KOPT-K1 (cell line): Measurements from ENCODE around the gene RABGGTA.

Experiments
- H3K27ac ChIP-seq: fragments of 200-600 bp; sonication (generic); 2 replicates; pipeline ENCODE4 v1.5.1; 2016; ENCODE audit warnings: antibody characterized with exemption, mild to moderate bottlenecking, low read depth, low read length; ENCODE audit not compliant: poor library complexity, severe bottlenecking
- H3K36me3 ChIP-seq: fragments of 200-600 bp; sonication (generic); 2 replicates; pipeline ENCODE4 v1.5.1; 2017; ENCODE audit warnings: antibody characterized with exemption, mild to moderate bottlenecking, low read length, moderate library complexity; ENCODE audit not compliant: insufficient read depth
- H3K9me3 ChIP-seq: fragments of 200-600 bp; sonication (generic); 2 replicates; pipeline ENCODE4 v1.5.1; 2017; ENCODE audit warnings: antibody characterized with exemption, low read length, mild to moderate bottlenecking; ENCODE audit not compliant: insufficient read depth, poor library complexity, severe bottlenecking

Gene RABGGTA

GRCh38 chr14:24274101-24274543, 2.7 kb upstream of the RABGGTA start:
- Histone ChIP-seq H3K36me3 (no peaks in the 10 kb centered on the region), H3K27ac (no peak overlapping the region), H3K9me3 (no peaks in the 10 kb centered on the region)

GRCh38 chr14:24273422-24273998, 2.1 kb upstream of the RABGGTA start:
- Histone ChIP-seq H3K27ac (no peak overlapping the region), H3K36me3 (no peaks in the 10 kb centered on the region), H3K9me3 (no peaks in the 10 kb centered on the region)

DNA sequence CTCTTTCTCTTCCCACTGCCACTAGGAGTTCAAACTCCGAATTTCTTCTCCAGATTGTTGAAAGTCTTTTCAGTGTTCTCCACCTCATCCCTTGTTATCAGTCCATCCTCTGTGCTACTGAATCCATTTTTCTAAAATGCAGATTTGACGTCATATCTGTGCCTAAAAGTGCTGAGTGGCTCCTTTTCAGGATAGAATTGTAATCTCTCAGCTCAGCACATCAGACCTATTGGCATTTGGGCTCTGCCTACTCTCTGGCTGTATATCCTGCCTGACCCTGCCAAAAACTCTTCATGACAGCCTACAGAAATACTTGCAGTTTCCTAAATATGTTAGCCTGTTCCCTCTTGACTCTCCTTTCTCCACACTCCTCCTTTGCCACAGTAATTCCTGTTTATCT, 1.1 kb upstream of the RABGGTA start:
- Histone ChIP-seq H3K27ac (no peak overlapping the region), H3K9me3 (no peaks in the 10 kb centered on the region), H3K36me3 (peaks cover 4% of the 10 kb centered on the region; the same call in 1 of the 2 replicates)

DNA sequence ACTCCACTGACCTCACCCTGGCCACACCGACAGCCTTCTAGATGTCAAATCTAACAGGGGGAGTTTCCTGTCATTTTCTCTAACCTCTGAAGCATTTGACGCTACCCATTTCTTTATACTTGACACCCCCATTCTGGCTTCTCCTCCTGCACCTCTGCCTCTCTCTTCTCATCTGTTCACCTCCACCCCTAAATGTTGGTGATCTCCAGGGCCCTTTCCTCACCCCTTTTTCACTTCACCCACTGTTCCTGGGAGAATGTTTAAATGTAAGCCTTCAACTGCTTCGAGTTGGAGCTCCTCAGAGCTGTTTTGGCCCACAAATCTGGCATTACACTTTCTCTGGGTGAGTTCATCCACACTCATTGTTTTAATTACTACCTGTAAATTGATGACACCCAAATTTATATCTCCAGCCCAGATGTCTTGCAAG, 452 bp upstream of the RABGGTA start:
- peaks cover 10% of the 10 kb centered on the region; the same call in 1 of the 2 replicates for H3K36me3 ChIP-seq
- H3K9me3 ChIP-seq = no peaks in the 10 kb centered on the region
- H3K27ac ChIP-seq = peak overlapping the region; percentile 77

DNA sequence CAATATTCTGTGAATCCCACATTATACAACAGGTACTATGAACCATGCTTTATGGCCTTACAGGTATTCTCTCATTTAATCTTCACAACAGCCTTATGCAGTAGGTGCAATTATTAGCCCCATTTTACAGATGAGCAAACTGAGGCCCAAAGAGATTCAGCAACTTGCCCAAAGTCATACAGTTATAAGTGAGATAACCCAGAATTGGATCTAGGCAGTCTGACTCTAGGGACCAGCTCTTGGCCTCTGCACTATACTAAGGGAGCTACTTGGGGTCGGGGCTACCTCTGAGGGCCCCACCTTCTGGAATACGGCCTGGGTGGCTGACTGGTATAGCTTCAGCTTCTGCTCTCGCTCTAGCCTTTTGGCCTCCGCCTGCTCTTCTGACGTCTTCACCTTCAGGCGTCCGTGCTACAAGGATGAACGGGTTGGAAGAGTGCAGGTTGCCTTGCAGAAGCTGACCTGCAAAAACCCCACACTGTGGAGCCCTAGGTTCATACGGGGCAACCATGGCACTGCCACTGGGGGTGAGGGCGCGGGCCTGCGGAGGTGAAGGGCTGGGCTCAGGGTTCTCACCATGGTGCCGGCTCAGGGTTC, 762 bp downstream of the RABGGTA start:
- peaks cover 21% of the 10 kb centered on the region; the same call in 1 of the 2 replicates for H3K36me3 ChIP-seq
- no peaks in the 10 kb centered on the region for H3K9me3 ChIP-seq
- peak overlapping the region; percentile 77 for H3K27ac ChIP-seq

GRCh38 chr14:24269910-24270536, 1.4 kb downstream of the RABGGTA start:
- Histone ChIP-seq H3K36me3 (peaks cover 21% of the 10 kb centered on the region; the same call in 1 of the 2 replicates), H3K27ac (no peak overlapping the region), H3K9me3 (no peaks in the 10 kb centered on the region)

- Histone ChIP-seq H3K9me3 (no peaks in the 10 kb centered on the region), H3K36me3 (peaks cover 21% of the 10 kb centered on the region; the same call in 1 of the 2 replicates), H3K27ac (no peak overlapping the region)
Observed at GRCh38 chr14:24269368-24269767, 2.0 kb downstream of the RABGGTA start.

- Histone ChIP-seq H3K9me3 (no peaks in the 10 kb centered on the region), H3K27ac (no peak overlapping the region), H3K36me3 (peaks cover 21% of the 10 kb centered on the region; the same call in 1 of the 2 replicates)
Observed at GRCh38 chr14:24268225-24268624, 3.2 kb downstream of the RABGGTA start.

DNA sequence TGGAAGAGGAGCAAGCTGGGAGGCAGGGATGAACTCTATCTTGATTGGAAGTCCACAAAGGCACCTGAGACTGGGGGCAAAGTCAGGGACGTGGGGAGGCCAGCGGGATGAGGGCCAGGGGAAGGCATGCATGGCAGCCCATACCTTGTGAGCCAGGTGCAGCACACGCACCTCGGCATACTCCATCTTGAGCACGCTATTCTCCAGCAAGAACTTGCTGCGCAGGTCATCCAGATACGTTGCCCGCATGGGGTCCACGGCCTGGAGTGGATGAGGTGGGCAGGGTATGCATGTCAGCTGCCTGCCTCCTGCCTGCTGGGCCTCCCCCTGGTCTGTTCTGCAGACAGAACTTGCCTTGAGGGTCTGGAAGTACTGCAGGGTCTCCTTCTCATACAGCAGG, 3.9 kb downstream of the RABGGTA start:
- no peak overlapping the region for H3K27ac ChIP-seq
- peaks cover 21% of the 10 kb centered on the region; the same call in 1 of the 2 replicates for H3K36me3 ChIP-seq
- H3K9me3 ChIP-seq = no peaks in the 10 kb centered on the region

DNA sequence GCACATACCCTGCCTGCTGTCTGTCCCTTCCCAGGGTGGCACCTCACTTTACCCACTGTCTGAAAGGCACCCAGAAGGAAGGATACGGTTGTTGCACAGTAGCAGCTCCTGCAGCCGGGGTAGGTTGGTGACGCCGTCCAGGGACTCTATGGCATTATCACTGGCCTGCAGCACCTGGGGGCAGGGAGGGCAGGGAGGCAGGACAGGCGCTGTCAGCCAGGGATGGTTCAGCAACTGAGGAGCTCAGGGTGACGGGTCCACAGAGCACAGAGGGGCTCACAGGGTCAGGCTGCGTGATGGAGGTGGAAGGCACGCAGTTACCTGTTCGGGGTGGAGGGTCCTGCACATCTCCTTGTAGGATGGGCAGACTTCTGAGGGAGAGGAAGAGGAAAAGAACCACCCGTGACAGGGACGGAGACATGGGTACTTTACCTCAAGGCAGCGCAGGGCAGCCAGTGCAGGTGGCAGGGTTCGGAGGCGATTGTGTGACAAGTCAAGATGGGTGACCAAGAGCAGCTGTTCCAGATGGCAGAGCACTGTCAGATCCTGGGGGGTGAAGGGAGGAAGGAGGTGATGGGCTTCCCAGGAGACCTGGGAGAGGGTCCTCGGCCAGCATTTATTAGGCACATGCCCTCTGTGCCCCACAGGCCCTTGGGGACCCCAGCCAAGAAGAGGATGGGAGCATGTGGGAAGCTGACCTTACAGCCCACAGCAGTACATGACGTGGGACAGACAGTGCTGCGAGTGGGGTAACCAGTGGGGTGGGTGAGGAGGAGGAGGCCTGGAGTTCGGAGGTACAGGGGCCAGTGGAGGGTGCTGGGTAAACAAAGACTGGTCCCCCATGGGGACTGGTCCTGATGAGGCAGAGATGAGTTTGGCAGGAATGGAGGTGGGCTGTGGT, 4.8 kb downstream of the RABGGTA start:
- Histone ChIP-seq H3K27ac (no peak overlapping the region), H3K9me3 (no peaks in the 10 kb centered on the region), H3K36me3 (peaks cover 21% of the 10 kb centered on the region; the same call in 1 of the 2 replicates)

- no peak overlapping the region for H3K27ac ChIP-seq
- H3K36me3 ChIP-seq = peaks cover 21% of the 10 kb centered on the region; the same call in 1 of the 2 replicates
Observed at GRCh38 chr14:24264298-24264697, 7.1 kb downstream of the RABGGTA start.

GRCh38 chr14:24263848-24264247, 7.5 kb downstream of the RABGGTA start:
- H3K27ac ChIP-seq = no peak overlapping the region
- H3K36me3 ChIP-seq = peaks cover 21% of the 10 kb centered on the region; the same call in 1 of the 2 replicates
- no peaks in the 10 kb centered on the region for H3K9me3 ChIP-seq

More at GRCh38 chr14:24264298-24264697, 7.1 kb downstream of the RABGGTA start:
- H3K9me3 ChIP-seq = no peaks in the 10 kb centered on the region

- peaks cover 21% of the 10 kb centered on the region; the same call in 1 of the 2 replicates for H3K36me3 ChIP-seq
- no peaks in the 10 kb centered on the region for H3K9me3 ChIP-seq
- H3K27ac ChIP-seq = no peak within 1 kb of the TSS
Observed at GRCh38 chr14:24262821-24263733, 8.3 kb downstream of the RABGGTA start, which contains the start of gene TGM1. Gene TGM1 (minus strand): TSS chr14:24263177. CDS start chr14:24262352, 825 bp downstream.

- H3K36me3 ChIP-seq = peaks cover 11% of the 10 kb centered on the region; the same call in 1 of the 2 replicates
- no peak overlapping the region for H3K27ac ChIP-seq
Observed at GRCh38 chr14:24261969-24262327, 9.4 kb downstream of the RABGGTA start.

More at GRCh38 chr14:24261969-24262327, 9.4 kb downstream of the RABGGTA start:
- H3K9me3 ChIP-seq = no peaks in the 10 kb centered on the region
